HUDEP-2 (cell line): Measurements from ENCODE around the gene P2RY11.

Experiments
- DNase-seq, 76 experiments: peaks; one replicate each; lab custom pipeline; 2025; ENCODE audit not compliant: unreplicated experiment in 76 of 76; lab: John Stamatoyannopoulos, UW

Gene P2RY11

GRCh38 chr19:10137751-10138682 is 26.5 kb downstream of the P2RY11 start:
- DNase-seq, result no peak

DNA sequence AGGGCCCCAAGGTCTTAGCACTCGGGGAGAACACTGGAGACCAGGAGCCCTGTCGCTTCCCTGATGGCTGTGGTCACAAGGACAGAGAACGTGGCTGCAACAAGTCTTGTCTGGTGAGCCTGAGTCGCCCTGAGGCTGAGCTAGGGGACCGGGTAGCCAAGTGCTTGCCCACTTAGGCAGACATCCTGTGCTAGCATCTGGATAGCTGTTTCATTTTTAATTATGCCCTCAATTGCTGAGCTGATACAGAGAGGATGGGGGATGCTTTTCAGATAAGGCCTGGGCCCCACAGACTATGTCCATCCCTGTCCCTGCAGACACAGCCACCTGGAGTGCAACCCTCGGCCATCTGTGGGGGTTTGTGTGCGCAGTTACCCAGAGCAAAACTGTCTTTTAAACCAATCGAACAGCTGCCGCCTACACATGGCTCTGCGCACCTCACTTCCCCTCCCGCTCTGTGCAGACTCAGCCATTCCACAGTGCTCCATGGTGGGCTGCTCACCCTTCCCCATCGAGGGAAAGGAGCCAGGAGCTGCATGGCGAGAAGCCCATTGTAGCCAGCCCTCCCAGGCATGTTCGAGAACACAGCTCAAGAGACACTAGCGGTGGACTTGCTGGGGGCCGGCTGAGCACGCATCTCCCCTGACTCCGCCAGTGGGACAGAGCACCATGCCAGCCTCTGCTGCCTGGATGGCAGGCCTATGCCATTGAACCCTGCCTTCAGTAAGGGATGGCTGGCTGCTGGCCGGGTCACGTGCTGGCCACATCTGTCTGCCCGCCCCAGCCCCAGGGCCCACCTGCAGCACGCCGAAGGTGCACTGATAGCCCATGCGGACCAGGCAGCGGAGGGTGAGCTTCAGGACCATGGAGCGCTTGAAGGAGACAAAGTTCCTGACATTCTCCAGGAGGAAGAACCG is 27.6 kb downstream of the P2RY11 start:
- DNase-seq, result no peak

DNA sequence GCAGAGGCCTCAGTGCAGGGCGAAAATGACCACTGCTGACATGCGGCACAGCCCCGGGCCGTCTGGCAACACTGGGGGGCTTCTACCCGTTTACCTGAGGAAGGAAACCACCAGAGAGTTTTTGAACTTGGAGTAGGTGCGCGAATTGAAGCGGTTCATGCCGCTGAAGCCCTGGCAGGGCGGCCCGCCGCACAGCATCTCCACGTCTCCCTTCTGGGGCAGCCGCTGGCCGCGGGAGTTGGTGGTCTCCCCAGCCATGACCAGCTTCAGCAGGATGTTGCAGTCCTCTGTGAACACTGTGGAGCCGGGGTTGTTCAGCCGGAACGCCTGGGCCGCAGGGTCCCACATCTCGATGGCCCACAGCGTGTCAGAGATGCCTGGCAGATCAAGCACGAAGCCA is 28.5 kb downstream of the P2RY11 start:
- DNase-seq, result no peak

DNA sequence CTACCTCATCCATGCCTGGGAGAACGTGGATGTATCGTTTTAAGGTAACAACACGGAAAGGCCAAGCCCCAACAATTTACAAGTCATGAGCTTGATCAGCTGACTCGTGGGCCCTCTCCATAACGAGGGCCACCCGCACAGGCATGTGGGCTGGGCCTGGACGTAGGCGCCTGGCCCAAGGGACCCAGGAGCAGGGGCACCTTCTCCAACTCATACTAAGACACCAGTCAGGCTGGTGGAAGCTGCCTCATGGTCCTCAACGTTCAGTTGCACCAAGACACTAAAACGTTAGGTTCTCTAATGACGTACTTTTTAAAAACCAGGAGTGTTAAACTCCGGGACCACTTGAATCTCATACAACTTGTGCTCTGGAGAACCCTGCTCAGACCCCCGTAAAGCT is 30.0 kb downstream of the P2RY11 start:
- DNase-seq, result no peak

GRCh38 chr19:10141973-10142372 is 30.5 kb downstream of the P2RY11 start:
- DNase-seq, result no peak

DNA sequence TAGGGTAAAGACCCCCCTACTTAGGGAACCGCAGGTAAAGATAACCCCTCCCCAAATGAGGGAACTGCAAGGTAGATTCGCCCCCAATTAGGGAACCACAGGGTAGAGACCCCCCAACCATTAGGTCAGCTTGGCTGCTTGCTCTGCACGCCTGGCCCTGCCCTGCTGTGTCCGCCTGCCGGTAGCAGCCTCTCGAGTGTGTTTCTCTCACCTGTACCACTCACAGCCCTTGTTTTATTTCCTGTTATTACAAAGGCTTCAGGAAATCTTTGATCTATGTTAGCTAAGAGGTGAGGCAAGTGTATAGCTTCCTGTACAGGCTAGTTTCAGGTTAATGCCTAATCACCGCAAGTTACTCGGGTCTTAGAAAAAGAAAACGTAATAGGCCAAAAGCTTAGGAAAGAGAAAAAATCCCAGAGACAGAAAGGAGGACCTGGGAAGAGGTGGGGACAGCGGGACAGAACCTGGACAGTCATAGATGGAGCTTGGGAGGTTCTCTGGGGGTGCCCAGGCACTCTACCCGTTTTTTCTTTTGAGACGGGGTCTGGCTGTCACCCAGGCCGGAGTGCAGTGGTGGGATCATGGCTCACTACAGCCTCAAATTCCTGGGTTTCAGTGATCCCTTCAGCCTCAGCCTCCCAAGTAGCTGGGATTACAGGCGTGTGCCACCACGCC is 31.3 kb downstream of the P2RY11 start:
- no peak for DNase-seq

DNA sequence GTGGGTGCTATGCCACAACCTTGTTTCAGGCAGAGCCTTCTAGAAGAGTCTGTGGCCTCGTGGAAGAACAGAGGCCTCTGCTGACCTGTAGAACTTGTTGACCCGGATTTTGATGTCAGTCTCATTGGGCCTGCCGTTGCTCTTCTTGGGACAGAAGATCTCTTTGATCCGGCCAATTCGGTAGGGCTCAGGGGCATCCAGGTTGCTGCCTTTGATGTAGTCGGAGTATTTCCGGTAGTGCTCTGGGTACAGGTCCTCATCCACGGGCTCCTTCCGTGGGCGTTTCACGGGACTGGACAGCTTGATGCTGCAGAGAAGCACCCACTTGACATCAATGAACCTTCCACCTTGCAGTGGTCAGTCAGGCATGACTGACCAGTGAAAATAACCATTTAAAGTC is 32.2 kb downstream of the P2RY11 start:
- no peak for DNase-seq

GRCh38 chr19:10144361-10144760 is 32.9 kb downstream of the P2RY11 start:
- no peak for DNase-seq

GRCh38 chr19:10145031-10145430 is 33.5 kb downstream of the P2RY11 start:
- DNase-seq, result no peak

- no peak for DNase-seq
Observed at GRCh38 chr19:10146142-10146541, 34.6 kb downstream of the P2RY11 start.

- DNase-seq, result no peak
Observed at GRCh38 chr19:10149427-10149826, 37.9 kb downstream of the P2RY11 start.

GRCh38 chr19:10151521-10151920 is 40.0 kb downstream of the P2RY11 start:
- DNase-seq, result no peak

GRCh38 chr19:10152100-10152499 is 40.6 kb downstream of the P2RY11 start:
- no peak for DNase-seq

- no peak for DNase-seq
Observed at GRCh38 chr19:10155839-10156238, 44.3 kb downstream of the P2RY11 start.

- no peak for DNase-seq
Observed at GRCh38 chr19:10158071-10158470, 46.6 kb downstream of the P2RY11 start.

DNA sequence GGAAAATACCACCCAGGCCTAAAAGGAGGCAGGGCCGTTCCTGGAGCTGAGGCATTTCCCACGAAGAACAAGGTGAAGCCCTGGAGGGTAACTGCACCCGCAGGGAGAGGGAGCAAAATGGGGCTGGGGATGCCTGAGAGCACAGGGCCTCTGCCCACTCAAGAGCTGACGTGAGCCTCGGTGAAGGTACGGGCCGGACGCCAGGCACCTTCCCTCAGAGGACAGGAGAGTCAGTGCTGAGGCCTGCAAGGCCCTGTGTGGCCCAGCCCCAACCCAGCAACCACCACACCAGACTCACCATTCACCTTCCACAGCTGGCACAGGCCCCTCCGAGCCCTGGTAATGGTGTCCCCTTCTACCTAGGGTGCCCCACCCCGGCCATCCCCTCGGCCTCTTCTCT is 47.0 kb downstream of the P2RY11 start:
- DNase-seq, result no peak

GRCh38 chr19:10159610-10160009 is 48.1 kb downstream of the P2RY11 start:
- no peak for DNase-seq

DNA sequence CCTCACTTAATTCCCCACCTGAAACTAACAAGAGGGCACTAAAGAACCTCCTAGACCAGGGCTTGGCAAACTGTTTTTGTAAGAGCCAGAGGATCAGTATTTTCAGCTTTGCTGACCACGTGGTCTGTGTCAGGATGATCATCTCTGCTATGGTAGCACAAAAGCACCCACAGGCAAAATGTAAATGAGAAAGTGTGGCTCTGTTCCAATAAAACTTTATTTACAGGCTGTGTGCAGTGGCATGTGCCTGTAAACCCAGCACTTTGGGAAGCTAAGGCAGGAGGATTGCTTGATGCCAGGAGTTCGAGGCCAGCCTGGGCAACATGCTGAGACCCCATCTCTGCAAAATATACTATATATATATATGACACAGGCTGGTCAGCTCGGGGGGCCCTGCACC is 52.0 kb downstream of the P2RY11 start:
- DNase-seq, result no peak
